CD1c-positive myeloid dendritic cell (primary cell): ENCODE results near the gene TMA7.
"Not testable (repeated sequence)": the region's sequence is repeated elsewhere in the genome, so short reads cannot be mapped to it uniquely, and the experiment has no call there.

Experiments used
- DNase-seq: peaks from one replicate; pipeline ENCODE4 v3.0.0-alpha.2; 2016; ENCODE audit errors: extremely low spot score

Gene TMA7

DNA sequence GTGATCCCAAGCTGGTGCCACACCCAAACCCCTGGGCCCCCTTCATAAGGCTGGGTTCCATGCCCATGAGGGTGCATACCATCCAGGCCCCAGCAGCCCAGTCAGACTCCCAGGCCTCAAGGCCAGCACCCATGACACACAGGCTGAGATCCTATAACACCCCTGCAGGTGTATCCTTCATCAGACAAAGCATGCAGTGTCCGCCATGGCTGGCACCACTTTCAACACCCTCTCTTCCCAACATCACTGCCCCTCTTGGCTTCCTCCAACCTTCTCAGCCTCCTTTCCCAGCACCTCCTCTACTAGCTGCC, 3.6 kb upstream of the TMA7 start:
- DNase-seq: no peak

DNA sequence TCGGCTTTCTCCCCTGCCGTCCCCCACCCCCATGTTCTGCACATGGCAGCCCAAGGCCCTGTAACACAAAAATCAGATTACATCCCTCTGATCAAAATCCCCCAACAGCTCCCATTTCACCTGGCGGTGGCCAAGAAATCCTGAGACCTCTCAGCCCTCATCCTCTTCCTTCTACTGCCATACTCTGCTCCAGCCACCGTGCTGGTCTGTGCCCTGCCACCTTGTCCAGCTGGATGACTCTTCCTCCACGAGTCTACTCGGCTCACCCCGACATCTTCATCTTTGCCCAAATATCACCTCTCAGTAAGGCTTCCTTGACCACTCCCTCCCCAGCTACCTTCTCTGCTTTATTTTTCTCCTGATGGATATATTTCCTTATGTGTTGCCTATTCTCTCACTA, 3.2 kb upstream of the TMA7 start:
- DNase-seq: no peak

DNA sequence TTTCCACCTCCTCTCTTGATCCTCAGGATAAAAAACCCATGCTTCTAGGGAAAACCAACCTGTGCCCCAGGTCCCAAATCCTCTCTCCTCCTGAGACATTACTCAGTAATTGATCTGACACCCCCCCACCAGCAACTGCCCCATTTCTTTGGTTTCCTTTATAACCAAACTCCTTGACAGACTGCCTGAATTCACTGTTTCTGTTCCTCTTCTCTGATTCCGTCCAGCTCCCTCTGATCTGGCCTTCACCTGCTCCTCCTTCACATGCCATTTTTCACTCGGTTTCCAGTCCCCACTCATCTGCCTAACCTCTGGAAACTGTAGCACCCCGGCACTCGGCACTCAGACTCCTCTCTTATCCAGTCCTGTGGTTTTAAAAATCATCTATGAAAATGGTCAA, 2.2 kb upstream of the TMA7 start:
- peak; percentile 4 for DNase-seq

DNA sequence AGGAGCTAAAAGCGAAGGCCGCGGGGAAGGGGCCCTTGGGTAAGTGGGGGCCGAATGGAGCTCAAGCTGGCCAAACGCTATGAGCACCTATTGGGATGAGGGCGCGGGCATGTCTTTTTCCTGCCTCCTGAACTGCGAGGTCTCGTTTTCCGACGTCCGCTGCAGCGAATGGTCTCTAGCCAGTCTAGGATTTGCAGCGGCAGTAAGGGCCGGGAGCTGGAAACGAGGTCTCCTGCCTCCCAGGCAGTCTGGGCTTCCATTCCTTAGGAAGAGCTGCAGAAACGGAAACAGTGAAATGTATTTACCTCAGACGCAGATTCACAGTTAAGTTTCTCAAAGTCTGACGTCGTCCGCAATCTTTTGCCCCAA, 517 bp downstream of the TMA7 start:
- peak; percentile 17 for DNase-seq

DNA sequence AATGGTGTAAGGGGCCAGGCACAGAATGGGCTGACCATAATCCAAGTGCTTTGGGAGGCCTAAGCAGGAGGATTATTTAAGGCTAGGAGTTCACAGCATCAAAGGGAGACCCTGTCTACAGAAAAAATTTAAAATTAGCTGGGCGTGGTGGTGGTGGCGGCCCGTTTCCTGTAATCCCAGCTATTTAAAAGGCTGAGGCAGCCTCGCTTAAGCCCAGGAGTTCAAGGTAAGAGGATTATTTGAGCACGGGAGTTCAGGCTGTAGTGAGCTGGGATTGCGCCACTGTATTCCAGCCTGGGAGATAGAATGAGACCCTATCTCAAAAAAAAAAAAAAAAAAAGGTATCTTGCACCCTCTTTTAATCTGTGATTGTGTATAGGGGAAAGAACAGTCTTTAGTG, 1.9 kb downstream of the TMA7 start:
- no peak for DNase-seq

DNA sequence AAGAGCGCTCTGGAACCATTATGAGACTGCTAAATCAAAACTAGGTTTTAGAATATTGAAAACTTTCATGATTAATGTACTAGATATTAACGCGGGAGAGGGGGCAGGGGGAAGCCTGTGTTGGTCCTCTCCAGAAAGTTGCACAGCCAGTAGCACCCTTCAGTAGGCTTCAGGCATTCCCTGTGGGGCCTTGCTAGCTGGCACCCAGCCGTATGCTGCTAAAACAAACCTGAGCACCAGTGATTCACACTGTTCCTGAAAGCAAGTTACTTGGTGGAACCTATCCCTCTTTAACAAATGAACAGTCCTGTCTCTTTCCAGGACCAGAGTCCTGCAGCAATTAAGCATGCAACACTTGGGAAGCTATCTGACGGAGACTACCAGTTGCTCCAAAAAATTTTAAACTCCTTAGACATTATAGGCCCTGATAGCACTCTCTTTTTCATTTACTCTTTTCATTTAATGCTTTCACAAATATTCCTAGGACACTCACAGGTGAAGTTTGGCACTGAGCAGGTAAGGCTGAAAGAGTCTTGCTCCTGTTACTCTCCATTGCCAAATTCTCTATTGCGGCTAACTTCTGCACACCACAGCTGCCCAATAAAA, 5.3 kb downstream of the TMA7 start:
- no peak for DNase-seq

DNA sequence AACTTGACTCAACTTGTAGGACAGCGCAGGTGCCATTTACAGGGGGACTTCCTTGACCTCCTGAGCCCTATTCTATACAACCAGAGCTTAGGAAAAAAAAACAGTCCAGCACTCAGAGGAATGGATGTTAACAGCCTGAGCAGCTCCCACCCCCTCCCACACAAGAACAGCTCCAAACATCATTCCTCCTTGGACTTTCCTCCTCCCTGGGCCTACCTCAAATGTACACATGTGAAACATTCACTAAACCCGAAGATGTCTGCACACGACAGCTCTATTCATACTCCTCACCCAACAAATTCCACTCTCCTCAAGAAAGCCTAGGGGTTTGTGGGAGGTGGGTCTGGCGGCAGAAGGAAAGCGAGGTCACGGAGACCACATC, 6.0 kb downstream of the TMA7 start:
- DNase-seq: no peak

DNA sequence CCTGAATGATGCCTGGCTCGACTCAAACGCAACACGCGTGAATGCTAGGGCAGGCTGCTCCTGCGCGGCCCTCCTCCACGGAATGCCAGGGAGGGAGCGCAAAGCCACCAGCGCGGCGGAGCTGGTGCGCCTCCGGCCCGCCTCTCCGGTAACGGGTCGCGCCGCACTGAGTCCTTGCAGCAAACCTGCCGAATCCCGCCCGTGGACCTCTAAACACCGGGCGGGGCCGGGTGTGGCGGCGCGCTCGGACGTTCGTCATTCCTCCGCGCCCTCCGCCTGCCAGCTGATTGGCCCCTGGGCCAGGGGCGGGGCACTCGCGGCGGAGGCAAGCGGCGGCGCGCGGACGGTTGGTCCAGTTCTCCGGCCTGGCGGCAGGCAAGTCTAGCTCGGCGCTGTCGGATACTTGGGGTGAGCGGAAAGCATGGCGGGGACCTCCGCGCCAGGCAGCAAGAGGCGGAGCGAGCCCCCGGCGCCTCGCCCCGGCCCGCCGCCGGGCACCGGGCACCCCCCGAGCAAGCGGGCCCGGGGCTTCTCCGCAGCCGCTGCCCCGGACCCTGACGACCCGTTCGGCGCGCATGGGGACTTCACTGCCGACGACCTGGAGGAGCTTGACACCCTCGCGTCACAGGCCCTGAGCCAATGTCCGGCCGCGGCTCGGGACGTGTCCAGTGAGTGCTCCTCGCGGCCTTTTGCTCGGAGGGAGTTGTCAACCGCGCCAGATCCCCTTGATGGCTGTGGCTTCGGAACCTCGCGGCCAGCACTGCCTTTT, 6.6 kb downstream of the TMA7 start, which contains the start of gene ATRIP:
Gene ATRIP, plus strand, starts transcription at position 313 of the 769 bp plus-strand sequence. Its CDS starts 109 bp downstream, at position 422.
- peak; percentile 95 for DNase-seq

DNA sequence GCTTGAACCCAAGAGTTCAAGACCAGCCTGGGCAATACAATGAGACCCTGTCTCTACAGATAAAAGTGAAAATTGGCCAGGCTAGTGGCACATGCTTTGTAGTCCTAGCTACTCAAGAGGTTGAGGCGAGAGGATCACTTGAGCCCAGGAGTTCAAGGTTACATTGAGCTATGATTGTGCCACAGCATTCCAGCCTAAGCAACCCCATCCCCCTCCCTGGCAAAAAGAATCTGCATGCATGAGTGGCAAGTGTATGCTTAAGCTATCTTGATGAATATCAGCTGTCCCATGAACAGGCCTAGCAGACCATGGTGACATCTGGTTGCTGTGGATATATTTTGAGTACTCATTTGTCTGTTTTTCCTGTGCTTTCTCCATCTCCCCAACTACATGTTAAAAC, 11.2 kb downstream of the TMA7 start:
- DNase-seq: no peak

DNA sequence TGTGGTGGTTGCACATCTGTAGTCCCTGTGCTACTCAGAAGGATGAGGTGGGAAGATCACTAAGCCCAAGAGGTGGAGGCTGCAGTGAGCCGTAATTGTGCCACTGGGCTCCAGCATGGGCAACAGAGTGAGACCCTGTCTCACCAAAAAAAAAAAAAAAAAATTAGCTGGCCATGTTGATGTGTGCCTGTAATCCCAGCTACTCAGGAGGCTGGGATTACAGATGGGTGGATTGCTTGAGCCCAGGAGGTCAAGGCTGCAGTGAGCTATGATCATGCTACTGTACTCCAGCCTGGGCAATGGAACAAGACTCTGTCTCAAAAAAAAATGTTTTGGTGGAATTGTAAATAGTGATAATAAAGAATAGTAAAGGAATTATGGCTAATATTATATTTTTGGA, 16.4 kb downstream of the TMA7 start:
- DNase-seq: no peak

DNA sequence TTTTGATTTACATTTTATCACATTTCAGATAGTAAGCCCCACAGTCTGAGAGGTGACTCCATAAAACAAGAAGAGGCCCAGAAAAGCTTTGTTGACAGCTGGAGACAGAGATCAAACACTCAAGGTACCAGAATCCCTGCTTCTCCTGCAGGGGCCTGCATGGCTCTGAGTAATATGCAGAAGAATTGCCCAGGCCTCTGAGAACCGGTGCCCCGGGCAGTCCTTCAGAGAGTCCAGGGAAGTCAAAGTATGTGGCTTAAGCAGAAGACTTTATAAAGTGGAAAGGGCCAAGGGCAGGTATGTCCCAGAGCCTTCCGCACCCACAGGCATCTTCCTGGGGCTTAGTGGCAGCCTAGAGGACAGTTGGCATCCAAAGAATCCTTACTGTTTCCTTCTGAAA, 19.3 kb downstream of the TMA7 start:
- DNase-seq: no peak

DNA sequence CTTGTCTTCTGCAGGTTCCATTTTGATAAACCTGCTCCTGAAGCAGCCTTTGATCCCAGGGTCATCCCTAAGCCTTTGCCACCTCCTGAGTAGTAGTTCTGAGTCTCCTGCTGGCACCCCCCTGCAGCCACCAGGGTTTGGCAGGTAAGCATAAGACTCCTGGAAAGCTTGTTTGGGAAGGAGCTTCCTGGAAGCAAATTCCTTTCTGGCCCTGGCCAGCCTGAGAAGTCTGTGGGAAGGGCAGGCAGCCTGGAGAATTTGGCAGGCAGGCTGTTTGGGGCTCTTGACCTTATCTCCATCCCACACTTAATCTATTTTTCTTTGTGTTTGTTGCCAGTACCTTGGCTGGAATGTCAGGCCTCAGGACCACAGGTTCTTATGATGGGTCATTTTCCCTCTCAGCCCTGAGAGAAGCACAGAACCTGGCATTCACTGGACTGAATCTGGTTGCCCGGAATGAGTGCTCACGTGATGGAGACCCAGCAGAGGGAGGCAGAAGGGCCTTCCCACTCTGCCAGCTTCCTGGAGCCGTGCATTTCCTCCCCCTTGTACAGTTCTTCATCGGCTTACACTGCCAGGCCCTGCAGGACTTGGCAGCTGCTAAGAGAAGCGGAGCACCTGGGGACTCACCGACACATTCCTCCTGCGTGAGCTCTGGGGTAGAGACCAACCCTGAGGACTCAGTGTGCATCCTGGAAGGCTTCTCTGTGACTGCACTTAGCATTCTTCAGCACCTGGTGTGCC, 19.9 kb downstream of the TMA7 start:
- no peak for DNase-seq

DNA sequence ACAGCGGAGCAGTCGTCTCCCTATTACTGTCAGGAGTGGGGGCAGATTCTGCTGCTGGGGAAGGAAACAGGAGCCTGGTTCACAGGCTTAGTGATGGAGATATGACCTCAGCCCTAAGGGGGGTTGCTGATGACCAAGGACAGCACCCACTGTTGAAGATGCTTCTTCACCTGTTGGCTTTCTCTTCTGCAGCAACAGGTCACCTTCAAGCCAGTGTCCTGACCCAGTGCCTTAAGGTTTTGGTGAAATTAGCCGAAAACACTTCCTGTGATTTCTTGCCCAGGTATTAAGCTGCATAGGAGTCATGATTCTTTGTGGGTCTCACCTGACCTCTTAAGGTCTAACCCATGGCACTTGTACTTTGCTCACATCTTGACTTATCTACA, 20.5 kb downstream of the TMA7 start:
- DNase-seq: no peak

DNA sequence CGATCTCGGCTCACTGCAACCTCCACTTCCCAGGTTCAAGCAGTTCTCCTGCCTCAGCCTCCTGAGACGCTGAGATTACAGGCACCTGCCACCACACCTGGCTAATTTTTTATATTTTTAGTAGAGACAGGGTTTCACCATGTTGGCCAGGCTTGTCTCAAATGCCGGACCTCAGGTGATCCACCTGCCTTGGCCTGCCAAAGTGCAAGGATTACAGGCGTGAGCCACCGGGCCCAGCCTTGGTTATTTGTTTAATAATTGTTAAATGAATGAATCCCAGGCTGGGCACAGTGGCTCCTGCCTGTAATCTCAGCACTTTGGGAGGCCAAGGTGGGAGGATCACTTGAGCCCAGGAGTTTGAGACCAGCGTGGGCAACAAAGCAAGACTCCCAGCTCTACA, 21.7 kb downstream of the TMA7 start:
- not testable (repeated sequence) for DNase-seq

DNA sequence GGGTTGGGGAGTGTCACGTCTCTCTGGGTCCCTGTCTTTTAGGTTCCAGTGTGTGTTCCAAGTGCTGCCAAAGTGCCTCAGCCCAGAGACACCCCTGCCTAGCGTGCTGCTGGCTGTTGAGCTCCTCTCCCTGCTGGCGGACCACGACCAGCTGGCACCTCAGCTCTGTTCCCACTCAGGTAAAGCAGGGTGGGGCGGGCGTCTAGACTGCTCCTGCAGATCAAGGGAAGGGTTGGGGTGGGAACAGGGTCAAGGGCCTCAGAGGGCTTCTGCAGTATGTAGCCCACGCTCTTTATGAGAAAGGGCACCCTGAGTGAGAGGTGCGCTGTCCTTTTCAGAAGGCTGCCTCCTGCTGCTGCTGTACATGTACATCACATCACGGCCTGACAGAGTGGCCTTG, 23.6 kb downstream of the TMA7 start:
- DNase-seq: no peak

DNA sequence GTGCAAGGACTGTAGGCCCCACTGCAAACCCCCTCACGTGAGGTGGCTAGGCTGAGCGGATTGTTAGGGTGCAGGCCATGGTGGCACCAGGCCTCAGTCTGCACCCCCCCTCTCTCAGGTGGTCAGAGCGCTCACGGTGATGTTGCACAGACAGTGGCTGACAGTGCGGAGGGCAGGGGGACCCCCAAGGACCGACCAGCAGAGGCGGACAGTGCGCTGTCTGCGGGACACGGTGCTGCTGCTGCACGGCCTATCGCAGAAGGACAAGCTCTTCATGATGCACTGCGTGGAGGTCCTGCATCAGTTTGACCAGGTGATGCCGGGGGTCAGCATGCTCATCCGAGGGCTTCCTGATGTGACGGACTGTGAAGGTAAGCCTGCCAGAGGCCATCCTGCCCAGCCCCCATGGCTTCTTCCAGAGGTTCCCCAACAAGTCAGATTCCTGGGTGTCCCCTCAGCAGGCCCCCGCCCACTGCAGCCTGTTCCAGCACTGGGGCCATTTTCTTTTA, 24.7 kb downstream of the TMA7 start:
- no peak for DNase-seq

DNA sequence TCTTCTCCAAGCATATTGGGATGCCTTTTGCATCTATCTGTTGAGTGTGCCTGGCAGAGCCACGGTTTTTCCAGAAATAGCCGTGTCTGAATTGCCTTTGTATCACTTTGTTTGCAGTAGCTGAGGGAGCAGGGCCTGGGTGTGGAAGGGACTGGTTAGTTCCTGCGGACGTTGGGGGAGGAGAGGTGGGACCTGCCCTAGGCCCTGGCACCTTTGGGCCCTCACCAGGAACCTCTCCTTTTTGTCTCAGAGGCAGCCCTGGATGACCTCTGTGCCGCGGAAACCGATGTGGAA, 25.1 kb downstream of the TMA7 start:
- no peak for DNase-seq

DNA sequence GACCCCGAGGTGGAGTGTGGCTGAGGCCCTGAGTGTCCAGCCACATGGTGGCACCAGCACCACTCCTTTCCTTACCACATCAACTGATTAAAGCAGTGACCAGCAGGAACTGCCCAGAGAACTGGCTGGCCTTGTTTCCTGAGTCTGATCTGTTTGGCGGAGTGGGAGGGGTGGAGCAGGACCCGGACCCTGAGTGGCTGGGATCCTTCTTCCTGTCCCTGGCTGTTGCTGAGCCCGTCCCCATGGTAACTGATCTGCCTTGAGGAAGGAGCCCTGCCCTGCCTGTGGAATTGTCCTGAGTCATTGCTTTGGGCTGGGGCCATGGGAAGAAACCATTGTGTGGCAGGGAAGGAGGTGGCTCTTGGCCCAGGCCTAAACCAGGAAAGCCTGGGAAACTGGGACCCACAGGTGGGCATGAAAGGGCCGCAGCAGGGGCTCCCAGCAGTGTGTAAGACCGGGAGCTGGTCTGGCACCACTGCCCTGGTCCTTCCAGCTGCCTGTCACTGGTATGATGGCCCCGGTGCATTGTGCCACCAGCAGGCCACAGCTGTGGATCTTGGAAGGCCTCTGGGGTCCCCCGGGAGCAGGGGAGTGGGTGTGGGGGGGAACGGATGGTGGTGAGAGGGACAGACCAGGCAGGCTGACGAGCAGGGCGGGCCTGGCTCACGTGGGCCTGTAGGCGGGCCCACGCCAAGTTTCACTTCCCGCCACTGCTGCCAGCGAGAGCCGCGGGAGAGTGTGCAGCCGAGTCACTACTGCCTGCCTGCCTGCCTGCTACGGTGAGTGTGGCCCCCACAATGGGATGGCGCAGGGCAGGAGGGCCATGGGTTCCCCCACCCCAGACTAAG, 25.7 kb downstream of the TMA7 start:
- peak; percentile 98 for DNase-seq

DNA sequence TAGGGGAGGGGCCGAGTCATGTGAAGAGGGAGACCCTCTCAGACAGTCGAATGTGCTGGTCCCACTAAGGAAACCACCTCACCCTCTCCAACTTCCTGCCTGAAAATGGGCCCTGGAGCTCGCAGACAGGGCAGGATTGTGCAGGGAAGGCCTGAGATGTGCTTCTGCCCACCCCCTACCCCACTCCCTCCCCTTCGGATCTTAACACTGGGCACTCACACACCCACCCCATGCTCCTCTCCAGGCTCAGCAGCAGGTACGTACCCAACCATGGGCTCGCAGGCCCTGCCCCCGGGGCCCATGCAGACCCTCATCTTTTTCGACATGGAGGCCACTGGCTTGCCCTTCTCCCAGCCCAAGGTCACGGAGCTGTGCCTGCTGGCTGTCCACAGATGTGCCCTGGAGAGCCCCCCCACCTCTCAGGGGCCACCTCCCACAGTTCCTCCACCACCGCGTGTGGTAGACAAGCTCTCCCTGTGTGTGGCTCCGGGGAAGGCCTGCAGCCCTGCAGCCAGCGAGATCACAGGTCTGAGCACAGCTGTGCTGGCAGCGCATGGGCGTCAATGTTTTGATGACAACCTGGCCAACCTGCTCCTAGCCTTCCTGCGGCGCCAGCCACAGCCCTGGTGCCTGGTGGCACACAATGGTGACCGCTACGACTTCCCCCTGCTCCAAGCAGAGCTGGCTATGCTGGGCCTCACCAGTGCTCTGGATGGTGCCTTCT, 26.5 kb downstream of the TMA7 start:
- peak; percentile 13 for DNase-seq

DNA sequence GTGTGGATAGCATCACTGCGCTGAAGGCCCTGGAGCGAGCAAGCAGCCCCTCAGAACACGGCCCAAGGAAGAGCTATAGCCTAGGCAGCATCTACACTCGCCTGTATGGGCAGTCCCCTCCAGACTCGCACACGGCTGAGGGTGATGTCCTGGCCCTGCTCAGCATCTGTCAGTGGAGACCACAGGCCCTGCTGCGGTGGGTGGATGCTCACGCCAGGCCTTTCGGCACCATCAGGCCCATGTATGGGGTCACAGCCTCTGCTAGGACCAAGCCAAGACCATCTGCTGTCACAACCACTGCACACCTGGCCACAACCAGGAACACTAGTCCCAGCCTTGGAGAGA, 27.0 kb downstream of the TMA7 start:
- DNase-seq: no peak

DNA sequence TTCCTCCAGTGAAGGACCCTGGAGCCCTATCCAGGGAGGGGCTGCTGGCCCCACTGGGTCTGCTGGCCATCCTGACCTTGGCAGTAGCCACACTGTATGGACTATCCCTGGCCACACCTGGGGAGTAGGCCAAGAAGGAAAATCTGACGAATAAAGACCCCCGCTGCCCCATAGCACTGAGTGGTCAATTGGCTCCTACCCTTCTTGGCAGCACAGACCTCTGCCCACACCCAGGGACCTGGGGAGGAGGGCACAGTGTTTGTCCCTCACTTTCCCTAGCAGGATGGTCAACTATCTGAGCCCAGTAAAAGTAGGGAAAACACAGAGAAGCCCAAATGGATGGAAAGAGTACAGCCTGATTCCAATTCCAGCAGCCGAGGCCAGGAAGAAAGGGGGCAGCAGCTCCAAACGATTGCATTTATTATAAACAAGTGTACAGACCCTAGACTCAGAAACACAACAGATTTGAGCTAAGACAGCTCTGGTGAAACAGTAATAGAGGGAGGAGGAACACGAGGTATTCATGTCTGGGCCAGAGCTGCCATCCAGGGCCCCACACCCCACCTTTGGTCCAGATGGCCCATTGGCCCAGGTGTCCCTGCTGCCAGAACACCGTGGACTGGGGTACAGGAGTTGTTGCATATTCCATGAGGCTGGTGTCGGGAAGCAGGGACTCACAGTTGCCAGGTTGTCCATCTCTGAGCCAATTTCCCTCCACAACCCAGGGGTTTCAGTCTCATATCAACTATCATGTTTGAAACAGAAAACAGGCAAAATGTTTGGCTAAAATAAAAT, 27.6 kb downstream of the TMA7 start:
- DNase-seq: no peak
